ENCODE results near the gene APBB2.

APBB2 gene

GRCh38 chr4:40856277-40856839, 358.0 kb downstream of the APBB2 start:
- no peak for DNase-seq (ENCODE audit: low read depth in 2 of 2)

GRCh38 chr4:40850496-40850895, 363.8 kb downstream of the APBB2 start:
- DNase-seq (ENCODE audit: low read depth in 2 of 2), result no peak

- DNase-seq (ENCODE audit: low read depth in 2 of 2), result no peak
Measured at GRCh38 chr4:40848940-40849339, 365.4 kb downstream of the APBB2 start.

- no peak for DNase-seq (ENCODE audit: low read depth in 2 of 2)
Measured at GRCh38 chr4:40848251-40848650, 366.1 kb downstream of the APBB2 start.

GRCh38 chr4:40846532-40846931, 367.8 kb downstream of the APBB2 start:
- no peak for DNase-seq (ENCODE audit: low read depth in 2 of 2)

- no peak for DNase-seq (ENCODE audit: low read depth in 2 of 2)
Measured at GRCh38 chr4:40845154-40845835, 369.0 kb downstream of the APBB2 start.

- no peak for DNase-seq (ENCODE audit: low read depth in 2 of 2)
Measured at GRCh38 chr4:40844261-40844660, 370.1 kb downstream of the APBB2 start.

GRCh38 chr4:40843696-40844095, 370.6 kb downstream of the APBB2 start:
- no peak for DNase-seq (ENCODE audit: low read depth in 2 of 2)

- DNase-seq (ENCODE audit: low read depth in 2 of 2), result no peak
Measured at GRCh38 chr4:40842725-40843423, 371.5 kb downstream of the APBB2 start.

GRCh38 chr4:40842318-40842717, 372.0 kb downstream of the APBB2 start:
- DNase-seq (ENCODE audit: low read depth in 2 of 2), result no peak

- DNase-seq (ENCODE audit: low read depth in 2 of 2), result peak; percentile 43 to 64
Measured at GRCh38 chr4:40840985-40841571, 373.3 kb downstream of the APBB2 start.

- DNase-seq (ENCODE audit: low read depth in 2 of 2), result no peak
Measured at GRCh38 chr4:40840255-40840984, 373.9 kb downstream of the APBB2 start.

- no peak for DNase-seq (ENCODE audit: low read depth in 2 of 2)
Measured at GRCh38 chr4:40838742-40839141, 375.6 kb downstream of the APBB2 start.

- DNase-seq (ENCODE audit: low read depth in 2 of 2), result no peak
Measured at GRCh38 chr4:40837094-40837870, 377.1 kb downstream of the APBB2 start.

GRCh38 chr4:40833212-40833611, 381.1 kb downstream of the APBB2 start:
- no peak for DNase-seq (ENCODE audit: low read depth in 2 of 2)

GRCh38 chr4:40832175-40832574, 382.2 kb downstream of the APBB2 start:
- DNase-seq (ENCODE audit: low read depth in 2 of 2), result no peak

- no peak for DNase-seq (ENCODE audit: low read depth in 2 of 2)
Measured at GRCh38 chr4:40831146-40831907, 383.0 kb downstream of the APBB2 start.

- DNase-seq (ENCODE audit: low read depth in 2 of 2), result no peak
Measured at GRCh38 chr4:40829586-40829985, 384.8 kb downstream of the APBB2 start.

GRCh38 chr4:40828661-40829060, 385.7 kb downstream of the APBB2 start:
- DNase-seq (ENCODE audit: low read depth in 2 of 2), result no peak

- DNase-seq (ENCODE audit: low read depth in 2 of 2), result no peak
Measured at GRCh38 chr4:40827758-40828157, 386.6 kb downstream of the APBB2 start.

- DNase-seq (ENCODE audit: low read depth in 2 of 2), result no peak
Measured at GRCh38 chr4:40826821-40827220, 387.5 kb downstream of the APBB2 start.
